ENCODE results near the gene SPATA13.
"Not testable (repeated sequence)": the region's sequence is repeated elsewhere in the genome, so short reads cannot be mapped to it uniquely, and the experiment has no call there.

The SPATA13 gene

GRCh38 chr13:24327598-24327997 lies 167.1 kb downstream of the SPATA13 start:
- DNase-seq = not testable (repeated sequence)

GRCh38 chr13:24328145-24328544 lies 167.6 kb downstream of the SPATA13 start:
- no peak for DNase-seq

- DNase-seq = no peak
Measured at GRCh38 chr13:24338721-24339120, 178.2 kb downstream of the SPATA13 start.

GRCh38 chr13:24339937-24340607 lies 179.6 kb downstream of the SPATA13 start:
- no peak for DNase-seq

GRCh38 chr13:24340608-24340955 lies 180.1 kb downstream of the SPATA13 start:
- DNase-seq = no peak

DNA sequence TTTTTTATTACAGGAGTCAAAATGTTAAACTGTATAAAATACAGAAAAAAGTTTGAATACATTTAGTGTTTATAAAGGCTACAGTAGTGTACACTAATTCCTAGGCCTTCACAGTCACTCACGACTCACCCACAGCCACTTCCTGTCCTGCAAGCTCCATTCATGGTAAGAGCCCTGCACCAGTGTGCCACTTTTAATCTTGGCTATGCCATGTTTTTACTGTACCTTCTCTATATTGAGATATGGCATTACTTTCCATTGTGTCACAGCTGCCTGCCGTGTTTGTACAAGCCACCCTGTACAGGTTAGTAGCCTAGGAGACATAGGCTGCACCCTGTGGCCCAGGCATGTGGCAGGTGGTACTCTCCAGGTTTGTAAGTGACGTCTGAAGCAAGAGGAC lies 180.9 kb downstream of the SPATA13 start:
- no peak for DNase-seq

GRCh38 chr13:24348385-24348784 lies 187.9 kb downstream of the SPATA13 start:
- no peak for DNase-seq

- DNase-seq = no peak
Measured at GRCh38 chr13:24348797-24349515, 188.4 kb downstream of the SPATA13 start.

DNA sequence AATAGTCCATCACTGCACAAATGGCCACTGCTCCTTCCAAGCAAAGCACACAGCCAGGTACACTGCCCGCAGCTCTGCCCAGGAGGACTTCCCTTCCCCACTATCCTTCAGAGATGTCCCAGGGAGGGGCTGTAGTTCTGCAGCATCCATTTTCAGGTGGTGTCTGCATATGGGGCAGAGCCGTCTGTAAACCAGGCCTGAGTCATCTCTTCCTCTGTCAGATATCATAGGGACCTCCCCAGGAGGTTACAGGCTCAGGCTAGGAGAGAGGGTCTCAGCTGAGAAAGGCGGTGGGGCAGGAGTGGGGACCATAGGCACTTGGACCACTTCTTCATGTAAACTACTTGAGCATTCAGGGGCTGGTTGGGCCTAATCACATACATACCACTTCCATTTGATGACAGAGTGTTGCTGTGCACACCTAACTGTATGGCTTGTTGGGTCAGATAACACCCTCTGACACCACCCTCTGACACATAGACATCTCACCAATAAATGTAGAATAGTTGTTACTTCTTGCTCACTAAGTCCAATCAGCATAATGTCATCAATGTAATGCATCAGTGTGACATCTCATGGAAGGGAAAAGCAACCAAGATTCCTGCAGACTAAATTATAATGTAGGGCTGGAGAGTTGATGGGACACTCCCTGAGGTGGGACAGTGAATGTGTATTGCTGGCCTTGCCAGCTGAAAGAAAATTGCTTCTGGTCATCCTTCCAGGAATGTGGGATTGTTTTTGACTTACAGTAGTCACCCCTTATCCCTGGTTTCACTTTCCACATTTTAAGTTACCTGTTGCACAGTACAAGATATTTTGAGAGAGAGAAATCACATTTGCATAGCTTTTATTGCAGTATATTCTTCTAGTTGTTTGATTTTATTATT lies 189.5 kb downstream of the SPATA13 start:
- DNase-seq = not testable (repeated sequence)

- no peak for DNase-seq
Measured at GRCh38 chr13:24351423-24351822, 190.9 kb downstream of the SPATA13 start.

GRCh38 chr13:24353736-24354135 lies 193.2 kb downstream of the SPATA13 start:
- no peak for DNase-seq

DNA sequence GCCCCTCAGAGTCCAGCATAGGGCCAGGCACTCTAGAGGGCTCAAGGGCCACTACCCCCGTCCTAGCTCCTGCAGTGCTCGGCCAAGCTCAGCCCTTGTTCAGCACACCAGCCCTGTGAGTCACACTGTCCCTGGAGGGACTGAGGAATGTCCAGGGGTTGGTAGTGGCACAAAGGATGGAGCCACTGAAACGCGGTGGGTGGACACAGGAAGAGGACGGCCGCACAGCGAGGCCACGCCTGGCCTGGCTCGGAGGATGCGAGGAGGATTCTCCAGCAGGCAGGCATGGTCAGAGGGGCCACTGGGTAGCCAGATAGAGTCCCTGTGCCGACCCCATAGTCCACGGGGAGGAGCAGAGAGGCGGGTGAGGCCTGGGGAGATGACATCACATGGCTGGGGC lies 194.6 kb downstream of the SPATA13 start:
- DNase-seq = no peak

DNA sequence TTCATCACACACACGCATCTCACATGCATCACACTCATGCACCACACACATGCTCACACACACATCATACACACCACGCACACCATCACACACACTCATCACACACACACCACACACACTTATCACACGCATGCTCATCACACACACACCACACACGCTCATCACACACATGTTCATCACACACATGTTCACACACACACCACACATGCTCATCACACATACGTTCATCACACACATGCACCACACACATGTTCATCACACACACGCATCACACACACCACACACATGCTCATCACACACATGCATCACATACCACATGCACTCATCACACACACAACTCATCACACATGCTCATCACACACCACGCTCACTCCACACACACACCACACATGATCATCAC lies 195.8 kb downstream of the SPATA13 start:
- DNase-seq = no peak
